Measurements from ENCODE around the gene IFT43. TPM values are rescaled to one million over a fixed set of nuclear protein-coding genes. Genes with fewer than 3 reads are reported as not detected.

Gene IFT43
- total RNA-seq, 4 donors from 2014 or later, result 24.5 to 412 (median 31.2) TPM

- peaks cover 49% of the 10 kb centered on the region for H3K27me3 ChIP-seq
- in situ Hi-C loops (cut with MboI; ENCODE audit: low pct_ligation_motif_present in 1 of 4, low pct_unique_long_range_greater_than_20kb in 1 of 4, low sequenced_read_pairs in 3 of 4) (no loop called here), intact Hi-C loops (cut with DNase I; ENCODE audit: low total_unique reads) (no loop called here)
- DNase-seq, result no peak
- no peak overlapping the region for H3K4me3 ChIP-seq
- no peak overlapping the region for H3K27ac ChIP-seq
- WGBS, 2 donors (ENCODE audit: low coverage in 1 of 2), result 36% methylated on average over 28 of the region's 30 CpGs; no CpG with 5 or more reads in 1 of the 2 donors
- no peaks in the 10 kb centered on the region for H3K36me3 ChIP-seq
- H3K4me1 ChIP-seq, result no peaks in the 10 kb centered on the region
- H3K9me3 ChIP-seq, result no peaks in the 10 kb centered on the region
- TF ChIP-seq POLR2AphosphoS5 (IDR thresholded peaks at IDR 0.05) (no peak), CTCF (IDR thresholded peaks at IDR 0.05) (no peak)
Observed at GRCh38 chr14:76131071-76131965, 145.8 kb downstream of the IFT43 start.

GRCh38 chr14:76133103-76133502 is 147.5 kb downstream of the IFT43 start:
- intact Hi-C loops (cut with DNase I; ENCODE audit: low total_unique reads), result no loop called here

More at GRCh38 chr14:76133103-76133502, 147.5 kb downstream of the IFT43 start:
- Histone ChIP-seq H3K9me3 (no peaks in the 10 kb centered on the region), H3K27ac (no peak overlapping the region), H3K27me3 (peaks cover 66% of the 10 kb centered on the region), H3K4me1 (no peaks in the 10 kb centered on the region), H3K36me3 (no peaks in the 10 kb centered on the region), H3K4me3 (no peak overlapping the region)
- WGBS, 2 donors (ENCODE audit: low coverage in 1 of 2), result 0 to 27% methylated on average over 2 to 4 of the region's 4 CpGs
- TF ChIP-seq POLR2AphosphoS5 (IDR thresholded peaks at IDR 0.05), result no peak
- TF ChIP-seq CTCF (IDR thresholded peaks at IDR 0.05), result no peak
- no peak for TF ChIP-seq EP300 (IDR thresholded peaks at IDR 0.05; ENCODE audit: low read depth)
- TF ChIP-seq POLR2A (IDR thresholded peaks at IDR 0.05), result no peak
- in situ Hi-C loops (cut with MboI; ENCODE audit: low pct_ligation_motif_present in 1 of 4, low pct_unique_long_range_greater_than_20kb in 1 of 4, low sequenced_read_pairs in 3 of 4), result no loop called here
- DNase-seq, result no peak

Other genes with a start within 250 kb of the IFT43 start
- 10 to 100 TPM in 2 of 4 donors, 1 to 10 TPM in 2; 4.4 to 22.5 (median 13.1) TPM for gene TGFB3, start 3.8 kb upstream of the IFT43 start, total RNA-seq
- gene GPATCH2L, start 166.2 kb downstream of the IFT43 start, total RNA-seq, result 100 to 1,000 TPM in 1 of 4 donors, 10 to 100 TPM in 3; 42.3 to 180 (median 60.9) TPM

Data from transverse colon (tissue), 4 donors.